ENCODE data around the gene ANKRD9.

The ANKRD9 gene

DNA sequence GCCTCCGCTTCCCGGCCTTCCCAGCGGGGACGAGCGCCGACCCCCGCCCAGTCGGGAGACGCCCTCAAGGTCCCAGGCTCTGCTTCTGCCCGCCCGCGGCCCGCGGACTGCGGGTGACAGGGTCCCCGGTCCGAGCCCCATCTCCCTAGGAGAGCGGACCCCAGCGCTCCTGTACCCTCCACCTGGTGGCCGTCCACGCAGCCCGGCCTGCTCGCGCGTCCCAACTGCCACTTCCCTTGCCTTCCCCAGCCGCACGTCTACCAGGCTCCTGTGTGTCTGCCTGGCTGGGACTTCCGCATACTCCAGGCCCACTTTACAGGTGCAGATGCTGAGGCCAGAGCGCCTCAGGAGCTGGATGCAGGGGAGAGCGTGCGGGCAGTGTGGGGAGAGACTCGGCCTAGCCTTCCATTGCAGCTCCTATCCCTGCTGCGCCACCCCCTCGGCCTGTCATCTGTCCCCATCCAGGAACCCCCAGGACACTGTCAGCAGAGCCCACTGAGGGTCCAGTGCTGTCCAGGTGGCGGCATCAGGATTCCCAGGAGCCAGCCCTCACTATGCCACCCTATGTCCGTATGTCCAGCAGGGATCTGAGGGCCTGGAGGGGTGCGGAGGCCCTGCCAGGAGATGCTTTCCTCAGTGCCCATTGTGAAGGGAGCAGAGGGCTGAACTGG is 8.0 kb upstream of the ANKRD9 start:
- no peak for TF ChIP-seq EZH2 (IDR thresholded peaks at IDR 0.05; ENCODE audit: borderline replicate concordance, low read depth, low read length, severe bottlenecking)
- no peak for TF ChIP-seq CTCF (IDR thresholded peaks at IDR 0.05; ENCODE audit: borderline replicate concordance, extremely low read depth, low read length, poor library complexity, severe bottlenecking)
- H3K27me3 ChIP-seq (ENCODE audit: insufficient read depth, low read length, poor library complexity), result peaks cover 3% of the 10 kb centered on the region
- no peak overlapping the region for H3K27ac ChIP-seq (ENCODE audit: low read length)
- H2AFZ ChIP-seq (ENCODE audit: low read depth, low read length), result peak overlapping the region; percentile 76
- H3K36me3 ChIP-seq (ENCODE audit: insufficient read depth, low read length), result no peaks in the 10 kb centered on the region
- no peak for ATAC-seq (ENCODE audit: insufficient read depth, low read depth)
- no peaks in the 10 kb centered on the region for H4K20me1 ChIP-seq (ENCODE audit: insufficient read depth, low read length)
- DNase-seq, result no peak
- H3K9ac ChIP-seq (ENCODE audit: low read depth, low read length), result peak overlapping the region; percentile 61; the same call in 1 of the 2 replicates
- H3K4me1 ChIP-seq (ENCODE audit: insufficient read depth, low read length), result peaks cover 13% of the 10 kb centered on the region
- no peaks in the 10 kb centered on the region for H3K79me2 ChIP-seq (ENCODE audit: insufficient read depth, low read length)
- H3K4me3 ChIP-seq (ENCODE audit: low read depth in 1 of 2, low read length in 2 of 2), result peak overlapping the region in 1 of 2 experiments; percentile 58; a peak in 2 of 4 replicates
- H3K4me2 ChIP-seq (ENCODE audit: insufficient read depth, low read length), result peak overlapping the region; percentile 81
- H3K9me3 ChIP-seq (ENCODE audit: insufficient read depth, low read length, severe bottlenecking), result no peaks in the 10 kb centered on the region

DNA sequence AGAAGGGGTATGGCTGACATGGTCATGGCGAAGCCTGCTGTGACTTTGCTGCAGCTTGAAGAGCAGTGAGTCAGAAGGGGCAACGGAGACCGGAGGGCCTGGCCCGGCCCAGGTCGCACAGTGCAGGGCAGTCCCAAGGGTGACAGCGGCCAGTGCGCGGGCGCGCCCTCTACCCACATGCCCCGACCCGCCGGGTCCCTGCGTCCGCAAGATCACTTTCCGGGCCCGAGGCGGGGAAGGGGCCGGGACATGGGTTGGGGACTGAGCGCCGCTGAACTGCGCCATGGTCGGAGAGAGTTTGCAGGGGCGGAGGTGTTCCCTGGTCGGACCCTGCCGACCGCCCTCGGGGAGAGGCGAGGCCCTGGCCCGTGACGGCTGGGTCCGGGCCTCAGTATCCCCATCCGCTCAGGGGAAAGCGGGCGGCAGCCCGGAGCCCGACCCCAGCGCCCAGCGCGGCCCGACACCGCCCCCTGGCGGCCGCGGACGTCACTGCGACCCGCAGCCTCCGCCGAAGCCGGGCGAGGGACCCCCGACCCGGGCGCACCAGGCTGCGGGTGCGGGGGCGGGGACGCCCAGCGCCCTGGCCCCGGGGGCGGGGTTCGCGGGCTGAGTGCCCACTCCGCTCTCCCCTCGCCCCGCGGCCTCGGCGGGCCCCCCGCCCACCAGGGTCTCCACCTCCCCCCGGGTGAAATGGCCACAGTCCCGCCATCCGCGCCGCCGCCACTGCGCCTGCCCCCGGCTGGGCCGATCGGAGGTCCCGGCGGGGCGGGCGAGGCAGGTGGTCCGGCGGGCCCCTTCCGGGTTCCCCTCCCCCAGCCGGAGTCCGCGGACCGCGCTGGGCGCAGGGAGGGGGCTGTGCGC is 7.2 kb upstream of the ANKRD9 start:
- peak; percentile 64 for DNase-seq
- H3K27ac ChIP-seq (ENCODE audit: low read length), result no peak overlapping the region
- H4K20me1 ChIP-seq (ENCODE audit: insufficient read depth, low read length), result no peaks in the 10 kb centered on the region
- no peaks in the 10 kb centered on the region for H3K36me3 ChIP-seq (ENCODE audit: insufficient read depth, low read length)
- H3K27me3 ChIP-seq (ENCODE audit: insufficient read depth, low read length, poor library complexity), result peaks cover 3% of the 10 kb centered on the region
- H3K4me2 ChIP-seq (ENCODE audit: insufficient read depth, low read length), result peak overlapping the region; percentile 81
- H3K4me1 ChIP-seq (ENCODE audit: insufficient read depth, low read length), result peaks cover 13% of the 10 kb centered on the region
- no peaks in the 10 kb centered on the region for H3K79me2 ChIP-seq (ENCODE audit: insufficient read depth, low read length)
- peak; percentile 87 for ATAC-seq (ENCODE audit: insufficient read depth, low read depth)
- H3K9ac ChIP-seq (ENCODE audit: low read depth, low read length), result peak overlapping the region; percentile 61
- H2AFZ ChIP-seq (ENCODE audit: low read depth, low read length), result peak overlapping the region; percentile 76
- H3K9me3 ChIP-seq (ENCODE audit: insufficient read depth, low read length, severe bottlenecking), result no peaks in the 10 kb centered on the region
- TF ChIP-seq CTCF (IDR thresholded peaks at IDR 0.05; ENCODE audit: borderline replicate concordance, extremely low read depth, low read length, poor library complexity, severe bottlenecking) (peak; percentile 90), EZH2 (IDR thresholded peaks at IDR 0.05; ENCODE audit: borderline replicate concordance, low read depth, low read length, severe bottlenecking) (no peak)
- peak overlapping the region in 1 of 2 experiments; percentile 58; a peak in 2 of 4 replicates for H3K4me3 ChIP-seq (ENCODE audit: low read depth in 1 of 2, low read length in 2 of 2)

DNA sequence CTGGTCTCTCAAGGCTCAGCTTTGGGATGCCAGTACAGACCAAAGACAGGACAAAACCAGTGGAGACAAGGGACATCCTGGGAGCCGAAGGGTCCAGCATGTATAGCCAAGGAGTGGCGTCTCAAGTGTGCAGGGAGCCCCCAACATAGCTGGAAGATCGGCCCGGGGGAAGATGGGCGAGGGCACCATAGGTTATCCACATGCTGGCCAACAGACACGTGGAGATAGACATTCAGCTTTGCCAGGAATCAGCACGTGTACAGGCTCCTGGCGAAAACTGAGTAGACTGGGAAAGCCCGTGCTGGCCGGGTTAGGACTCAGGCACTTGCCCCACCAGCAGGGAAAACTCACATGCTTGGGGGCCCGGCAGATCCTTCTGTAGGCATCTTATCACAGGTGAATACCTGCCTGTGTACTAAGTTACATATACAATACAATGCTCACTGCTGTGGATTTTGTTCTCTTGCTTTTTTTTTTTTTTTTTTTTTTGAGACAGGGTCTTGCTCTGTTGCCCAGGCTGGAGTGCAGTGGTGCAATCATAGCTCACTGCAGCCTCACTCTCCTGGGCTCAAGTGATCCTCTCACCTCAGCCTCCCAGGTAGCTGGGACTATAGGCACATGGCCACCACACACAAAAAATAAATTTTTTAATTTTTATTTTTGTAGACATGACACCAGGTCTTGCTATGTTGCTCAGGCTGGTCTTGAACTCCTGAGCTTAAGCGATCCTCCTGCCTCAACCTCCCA is 5.6 kb upstream of the ANKRD9 start:
- Histone ChIP-seq H3K27ac (ENCODE audit: low read length) (no peak overlapping the region), H4K20me1 (ENCODE audit: insufficient read depth, low read length) (no peaks in the 10 kb centered on the region), H3K36me3 (ENCODE audit: insufficient read depth, low read length) (no peaks in the 10 kb centered on the region), H3K27me3 (ENCODE audit: insufficient read depth, low read length, poor library complexity) (peaks cover 3% of the 10 kb centered on the region), H3K9me3 (ENCODE audit: insufficient read depth, low read length, severe bottlenecking) (no peaks in the 10 kb centered on the region), H3K4me2 (ENCODE audit: insufficient read depth, low read length) (no peak overlapping the region), H3K9ac (ENCODE audit: low read depth, low read length) (no peak overlapping the region), H3K79me2 (ENCODE audit: insufficient read depth, low read length) (no peaks in the 10 kb centered on the region), H2AFZ (ENCODE audit: low read depth, low read length) (no peak overlapping the region), H3K4me3 (ENCODE audit: low read depth in 1 of 2, low read length in 2 of 2) (no peak overlapping the region), H3K4me1 (ENCODE audit: insufficient read depth, low read length) (peaks cover 13% of the 10 kb centered on the region)
- DNase-seq, result no peak
- ATAC-seq (ENCODE audit: insufficient read depth, low read depth), result no peak
- TF ChIP-seq CTCF (IDR thresholded peaks at IDR 0.05; ENCODE audit: borderline replicate concordance, extremely low read depth, low read length, poor library complexity, severe bottlenecking), result no peak
- no peak for TF ChIP-seq EZH2 (IDR thresholded peaks at IDR 0.05; ENCODE audit: borderline replicate concordance, low read depth, low read length, severe bottlenecking)

All from DND-41 (cell line).